Activated T-cell treated with anti-CD3 and anti-CD28 coated beads for 4 hours (primary cell): Measurements from ENCODE around the gene ANK2.

Experiments used
- DNase-seq: peaks from one replicate; pipeline ENCODE4 v3.0.0-alpha.2; 2020

The ANK2 gene

DNA sequence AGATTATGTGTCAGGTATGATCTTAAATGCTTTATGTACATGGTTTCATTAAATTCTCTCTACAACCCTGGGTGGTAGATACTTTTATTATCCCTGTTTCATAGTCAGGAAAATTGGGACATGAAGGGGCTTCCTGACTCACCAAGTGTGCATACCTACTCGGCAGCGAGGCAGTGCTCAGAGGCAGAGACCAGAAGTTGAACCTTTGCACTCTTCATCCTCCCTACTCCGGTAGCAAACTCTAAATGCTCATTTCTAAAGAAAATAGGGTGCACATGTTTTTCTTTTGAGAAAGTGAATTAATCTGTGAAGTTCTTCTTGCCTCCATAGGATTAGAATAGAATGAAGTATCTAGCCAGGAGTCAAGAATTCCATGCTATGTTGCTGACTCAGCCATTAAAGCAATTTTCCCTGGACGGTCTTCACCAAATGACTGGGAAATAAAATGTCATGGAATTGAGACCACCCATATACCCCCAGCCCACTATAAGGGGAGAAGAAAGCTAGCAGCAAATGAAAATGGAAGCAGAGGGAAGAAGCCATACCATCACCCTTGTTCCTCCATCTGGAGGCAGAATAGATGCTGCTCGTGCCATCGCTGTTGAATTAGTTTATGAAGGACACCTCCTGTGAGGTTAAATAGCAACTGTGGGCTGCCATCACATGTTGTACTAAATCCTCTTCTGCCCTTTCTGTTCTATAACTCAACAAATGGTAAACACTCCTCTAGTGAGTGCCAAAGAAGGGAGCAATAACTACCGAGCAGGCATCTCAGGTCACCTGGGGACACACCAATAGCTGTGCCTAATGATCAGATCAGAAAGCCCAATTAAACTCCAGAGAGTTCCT is 356.6 kb downstream of the ANK2 start:
- no peak for DNase-seq

- DNase-seq = no peak
Observed at GRCh38 chr4:113406723-113407016, 357.2 kb downstream of the ANK2 start.

GRCh38 chr4:113407409-113407808 is 358.0 kb downstream of the ANK2 start:
- no peak for DNase-seq

DNA sequence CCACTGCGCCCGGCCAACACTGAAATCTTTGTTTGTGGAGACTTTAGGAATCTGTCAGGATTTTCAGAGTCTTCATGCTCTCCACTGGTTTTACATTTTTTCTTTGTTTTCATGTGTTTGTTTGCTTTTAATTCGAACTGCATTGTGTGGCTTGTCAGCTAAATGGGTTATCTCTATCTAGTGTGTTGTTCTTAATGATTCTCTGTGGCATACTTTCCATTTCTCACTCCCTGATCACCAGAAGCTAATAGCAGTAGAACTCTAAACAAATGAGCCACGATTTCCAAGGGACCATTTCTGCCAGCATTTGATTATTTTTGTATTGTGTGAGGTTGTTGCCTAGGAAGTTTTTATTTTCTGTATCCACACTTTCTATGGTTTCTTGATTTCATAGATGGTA is 359.7 kb downstream of the ANK2 start:
- no peak for DNase-seq

- no peak for DNase-seq
Observed at GRCh38 chr4:113410686-113411085, 361.2 kb downstream of the ANK2 start.

DNA sequence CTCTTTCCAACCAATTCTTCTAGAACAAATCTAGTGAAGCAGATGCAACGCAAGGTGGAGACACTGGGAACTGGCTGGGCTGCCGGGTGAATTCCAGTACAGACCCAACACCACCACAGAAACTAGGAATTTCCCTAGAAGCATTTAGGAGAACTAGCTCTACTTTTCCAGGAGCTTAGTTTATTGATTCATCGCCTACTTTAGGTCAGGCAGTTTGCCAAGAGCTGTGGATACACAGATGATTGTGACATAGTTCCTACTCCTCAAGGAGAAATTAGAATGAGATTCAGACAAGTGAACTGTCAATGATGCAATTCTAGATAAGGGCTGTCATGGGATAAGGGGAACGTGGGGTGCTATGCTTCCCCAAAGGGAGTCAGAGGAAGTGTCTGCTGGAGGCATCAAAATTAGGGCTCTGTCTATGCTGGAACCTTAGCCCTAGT is 362.1 kb downstream of the ANK2 start:
- no peak for DNase-seq

DNA sequence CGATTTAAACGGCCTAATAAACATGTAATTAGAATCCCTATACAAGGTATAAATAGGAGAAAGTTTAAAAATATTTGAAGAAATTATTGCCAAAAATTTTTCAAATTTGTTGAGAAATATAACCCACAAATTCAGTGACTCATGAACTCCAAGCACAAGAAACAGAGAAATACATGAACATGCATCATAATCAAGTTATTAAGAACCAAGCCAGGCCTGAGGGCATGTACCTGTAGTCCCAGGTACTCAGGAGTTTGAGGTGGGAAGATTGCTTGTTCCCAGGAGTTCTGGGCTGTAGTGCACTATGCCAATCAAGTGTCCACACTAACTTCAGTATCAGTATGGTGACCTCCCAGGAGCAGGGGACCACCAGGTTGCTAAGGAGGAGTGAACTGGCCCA is 370.2 kb downstream of the ANK2 start:
- no peak for DNase-seq

DNA sequence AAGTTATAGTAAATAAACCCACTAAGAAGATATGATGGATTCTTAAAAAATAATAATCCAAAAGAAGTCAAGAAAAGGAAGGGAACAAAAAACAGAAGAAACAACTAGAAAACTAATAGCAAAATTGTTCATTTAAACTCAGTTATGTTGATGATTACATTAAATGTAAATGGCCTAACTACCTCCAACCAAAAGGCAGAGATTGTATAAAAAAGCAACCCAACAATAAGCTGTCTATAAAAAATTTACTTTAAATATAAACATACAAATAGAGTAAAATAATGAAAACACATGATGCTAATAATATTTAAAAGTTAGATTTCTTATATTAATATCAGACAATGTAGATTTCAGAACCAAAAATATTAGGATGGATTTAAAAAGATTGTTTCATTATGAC is 371.5 kb downstream of the ANK2 start:
- DNase-seq = no peak

- DNase-seq = no peak
Observed at GRCh38 chr4:113423631-113424030, 374.2 kb downstream of the ANK2 start.

DNA sequence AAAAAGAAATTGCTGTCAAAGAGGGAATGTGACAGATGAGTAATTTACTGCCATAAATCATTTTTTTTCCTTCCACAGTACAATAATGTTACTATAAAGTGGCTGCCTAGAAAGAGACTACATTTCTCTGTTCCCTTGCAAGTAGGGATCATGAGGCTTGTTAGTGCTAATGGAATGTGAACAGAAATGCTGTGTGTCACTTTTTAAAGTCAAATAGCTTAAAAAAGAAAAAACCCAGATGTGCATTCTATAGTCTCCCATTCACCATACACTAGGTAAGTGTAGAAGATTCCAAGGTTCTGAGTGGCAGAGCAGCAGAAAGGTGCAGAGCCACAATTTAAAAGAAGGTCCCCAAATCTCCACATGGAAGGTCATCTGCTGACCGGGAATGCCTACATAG is 383.7 kb downstream of the ANK2 start:
- no peak for DNase-seq
